Hematopoietic multipotent progenitor cell treated with erythropoietin and hydrocortisone succinate and interleukin-3 and kit ligand, for 17 days (in vitro differentiated cells): ENCODE measurements around the gene FTO.

Experiments used
- DNase-seq: peaks from one replicate; pipeline ENCODE4 v3.0.0-alpha.2; 2015; ENCODE audit warnings: low spot score

Gene FTO

GRCh38 chr16:54055191-54055590 is 351.2 kb downstream of the FTO start:
- DNase-seq: no peak

GRCh38 chr16:54055864-54056263 is 351.9 kb downstream of the FTO start:
- DNase-seq: no peak

DNA sequence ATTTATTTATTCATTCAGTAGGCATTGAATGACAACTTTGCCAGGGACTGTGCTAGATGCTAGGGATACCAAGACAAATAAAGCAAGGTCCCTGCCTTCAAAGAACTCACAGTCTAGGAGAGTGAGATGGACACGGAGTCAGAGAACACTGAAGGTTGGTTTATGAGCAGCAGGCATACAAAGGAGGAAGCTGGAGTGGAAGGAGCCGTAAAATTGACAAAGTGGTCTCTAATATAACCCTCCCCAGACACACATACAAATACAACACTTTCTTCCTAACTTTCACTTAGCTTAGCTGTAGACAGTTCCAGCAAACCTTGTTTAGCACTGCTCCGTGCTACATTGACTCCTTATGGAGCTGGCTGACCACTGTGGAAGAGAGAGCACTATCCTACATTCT is 353.0 kb downstream of the FTO start:
- DNase-seq: no peak

DNA sequence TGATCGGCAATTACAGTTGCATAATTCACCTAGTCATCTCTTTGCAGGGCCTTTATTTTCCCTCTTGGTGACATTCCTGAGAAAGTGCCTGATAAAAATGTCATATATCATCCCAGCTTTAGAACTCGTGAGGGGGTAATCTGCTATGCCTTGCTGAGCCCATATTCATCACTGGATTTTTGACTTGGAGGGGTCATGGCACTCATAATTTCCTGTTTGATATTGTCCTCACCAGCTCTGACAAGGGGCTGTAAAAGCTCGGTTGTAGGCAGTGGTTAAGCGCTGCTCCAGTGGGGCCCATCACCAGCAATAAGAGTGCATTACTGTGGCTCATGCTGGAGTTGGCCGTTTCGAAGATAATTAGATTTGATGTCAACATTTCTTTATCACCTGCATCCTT is 355.4 kb downstream of the FTO start:
- no peak for DNase-seq

- no peak for DNase-seq
Observed at GRCh38 chr16:54060599-54061421, 356.9 kb downstream of the FTO start.

GRCh38 chr16:54061454-54061853 is 357.5 kb downstream of the FTO start:
- DNase-seq: no peak

DNA sequence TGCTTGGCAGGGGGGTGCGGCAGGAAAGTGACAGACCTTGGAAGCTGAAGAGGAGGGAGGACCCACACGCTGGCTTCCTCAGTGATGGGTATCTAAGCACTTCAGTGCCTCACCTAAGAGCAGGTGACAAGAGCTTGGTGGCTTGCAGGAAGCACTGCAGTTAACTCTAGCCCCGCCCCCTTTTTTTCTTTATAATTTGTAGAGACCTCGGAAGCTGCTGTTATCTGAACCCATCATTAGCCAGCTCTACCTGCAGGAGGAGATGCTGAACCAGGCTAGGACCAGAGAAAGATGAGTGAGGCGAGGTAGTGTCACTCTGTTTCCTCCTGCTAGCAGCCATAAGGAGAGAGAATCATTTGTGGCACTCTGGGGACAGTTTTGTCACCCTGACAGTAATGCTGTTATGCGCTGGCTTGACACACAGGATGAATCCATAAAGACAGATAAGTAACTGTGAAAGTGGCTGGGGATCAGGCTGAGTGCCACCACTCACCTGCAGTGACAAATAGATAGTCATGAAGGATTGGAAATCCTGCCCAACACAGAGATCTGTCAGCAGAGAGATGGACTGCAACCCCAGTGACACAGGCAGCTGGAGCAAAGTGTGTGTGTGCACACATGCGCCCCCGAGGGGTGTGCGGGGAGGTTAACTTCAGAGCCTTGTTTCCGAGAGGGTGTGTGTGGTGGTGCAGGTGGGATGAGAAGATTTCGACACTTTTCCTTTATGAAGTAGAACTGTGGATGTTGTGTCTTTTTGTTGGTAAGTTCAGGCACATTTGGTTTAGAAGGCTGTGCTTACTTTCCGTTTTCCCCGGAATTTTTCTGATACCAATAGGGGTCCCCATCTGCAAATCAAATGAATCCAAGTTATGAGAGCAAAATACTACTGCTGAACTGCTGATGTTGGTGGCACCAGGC is 358.7 kb downstream of the FTO start:
- DNase-seq: no peak

- no peak for DNase-seq
Observed at GRCh38 chr16:54063279-54063773, 359.4 kb downstream of the FTO start.

GRCh38 chr16:54066451-54067105 is 362.6 kb downstream of the FTO start:
- no peak for DNase-seq

GRCh38 chr16:54067322-54068065 is 363.5 kb downstream of the FTO start:
- no peak for DNase-seq

DNA sequence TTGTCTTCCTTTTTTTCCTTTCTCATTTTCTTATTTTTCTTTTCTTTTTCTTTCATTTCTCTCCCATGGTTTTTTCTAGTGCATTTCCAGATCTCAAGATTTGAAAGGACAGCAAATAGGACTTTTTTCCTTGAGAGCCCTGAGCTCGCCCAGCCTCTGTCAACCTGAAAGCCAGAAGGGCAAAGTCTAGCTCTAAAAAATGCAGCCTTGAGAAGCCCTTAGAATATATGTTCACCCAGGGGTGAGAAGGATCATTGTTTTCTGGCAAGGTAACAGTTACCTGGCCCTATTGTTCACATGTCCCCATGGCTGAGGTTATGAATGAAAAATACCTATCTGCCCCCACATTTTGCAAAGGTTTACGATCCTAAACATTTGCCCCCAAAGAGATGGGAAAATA is 364.3 kb downstream of the FTO start:
- DNase-seq: no peak

- DNase-seq: no peak
Observed at GRCh38 chr16:54069601-54070239, 365.8 kb downstream of the FTO start.

GRCh38 chr16:54070789-54071343 is 366.9 kb downstream of the FTO start:
- no peak for DNase-seq

- DNase-seq: no peak
Observed at GRCh38 chr16:54071514-54071913, 367.6 kb downstream of the FTO start.

GRCh38 chr16:54072237-54072636 is 368.3 kb downstream of the FTO start:
- DNase-seq: no peak

DNA sequence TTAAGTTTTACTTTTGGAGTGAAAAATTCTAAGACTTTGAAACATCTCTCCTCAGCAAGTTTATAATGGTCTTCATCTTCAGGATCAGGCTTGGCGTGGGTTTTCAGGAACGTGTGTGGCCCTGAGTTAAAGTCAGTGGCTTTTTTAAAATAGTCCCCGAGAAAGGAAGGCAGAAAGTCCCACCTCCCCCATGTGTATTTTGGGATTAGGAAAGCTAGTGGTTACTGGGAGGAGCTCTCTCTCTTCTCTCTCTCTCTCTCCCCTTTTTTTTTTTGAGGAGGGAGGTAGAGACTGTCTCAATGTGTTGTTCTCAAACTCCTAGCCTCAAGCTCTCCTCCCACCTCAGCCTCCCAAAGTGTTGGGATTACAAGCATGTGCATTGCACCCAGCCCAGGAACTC is 369.4 kb downstream of the FTO start:
- no peak for DNase-seq

DNA sequence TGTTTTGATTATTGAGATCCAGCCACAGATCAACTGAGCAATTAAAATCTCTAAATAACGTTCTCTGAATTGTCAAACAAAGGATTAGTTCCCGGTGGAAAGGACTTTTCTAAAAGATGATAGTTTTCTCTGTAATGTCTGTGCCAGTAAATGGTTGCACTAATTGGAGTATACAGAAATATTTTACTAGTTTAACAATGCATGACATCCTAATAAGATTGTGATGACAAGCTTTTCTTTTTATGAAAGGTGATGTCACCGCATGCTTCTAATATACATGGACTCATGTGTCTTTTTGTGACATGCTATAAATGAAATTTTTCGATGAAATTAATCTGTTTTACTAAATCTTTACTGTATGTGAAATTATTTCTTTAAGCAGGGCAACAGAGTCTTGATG is 371.5 kb downstream of the FTO start:
- no peak for DNase-seq

- DNase-seq: no peak
Observed at GRCh38 chr16:54076006-54076504, 372.1 kb downstream of the FTO start.

DNA sequence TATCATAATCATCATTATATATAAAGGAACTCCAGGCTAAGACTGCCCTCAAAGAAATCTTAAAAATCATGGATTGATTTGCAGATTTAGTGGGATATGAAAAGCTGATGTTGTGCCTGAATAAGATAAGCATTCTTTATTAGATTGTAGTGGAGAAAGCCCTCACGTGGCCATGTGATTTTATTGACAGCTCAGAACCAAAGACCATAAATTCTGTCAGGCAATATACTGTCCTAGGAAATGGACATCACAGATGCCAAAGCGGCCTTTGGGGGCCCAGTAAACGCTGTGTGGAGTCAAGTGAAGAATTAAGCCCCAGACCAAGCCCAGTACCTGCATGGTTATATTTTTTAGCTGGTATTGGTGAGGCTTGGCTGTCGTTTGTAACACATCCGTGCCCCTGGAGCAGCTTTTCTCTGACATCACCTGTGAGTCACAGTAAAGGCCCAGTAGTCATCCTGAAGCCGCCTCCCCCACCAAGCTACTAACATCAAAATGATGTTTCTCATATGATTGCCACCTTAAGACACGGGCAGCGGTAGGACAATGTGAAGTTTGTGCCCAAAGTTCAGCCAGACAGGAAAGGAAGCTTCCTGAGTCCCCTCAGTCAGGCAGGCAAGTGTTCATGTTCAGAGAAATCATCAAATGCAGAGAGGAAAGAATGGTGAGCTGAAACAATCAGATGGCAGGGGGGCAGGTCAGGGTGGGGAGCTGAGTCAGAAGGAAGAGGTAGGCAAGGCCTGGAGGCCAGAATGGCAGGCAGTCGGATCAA is 373.3 kb downstream of the FTO start:
- no peak for DNase-seq

- no peak for DNase-seq
Observed at GRCh38 chr16:54080524-54081008, 376.6 kb downstream of the FTO start.
